COLO668 (cell line): ENCODE results near the gene LRRTM2.

Experiments
- DNase-seq: peaks from one replicate; lab custom pipeline; 2025; ENCODE audit not compliant: unreplicated experiment; lab: John Stamatoyannopoulos, UW

LRRTM2 gene

GRCh38 chr5:138884094-138884493, 9.0 kb upstream of the LRRTM2 start:
- no peak for DNase-seq

DNA sequence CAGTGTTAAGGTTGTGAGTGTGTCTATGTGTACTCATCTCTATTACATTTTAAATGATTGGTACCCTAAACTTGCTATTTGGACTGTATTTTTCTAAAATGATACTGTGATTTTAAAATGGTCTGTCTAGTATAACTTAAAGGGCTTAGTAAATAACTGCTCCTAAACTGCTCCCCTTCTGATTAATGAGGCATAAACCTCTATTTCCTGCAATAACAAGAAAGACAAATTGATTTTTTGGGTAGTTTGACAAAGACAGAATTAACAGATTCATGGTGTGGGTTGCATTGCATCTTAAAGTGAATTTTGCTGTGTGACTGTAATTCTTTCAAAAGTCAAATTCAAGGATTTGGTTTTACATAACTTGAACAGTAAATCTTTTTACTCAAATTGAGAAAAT, 8.1 kb upstream of the LRRTM2 start:
- no peak for DNase-seq

DNA sequence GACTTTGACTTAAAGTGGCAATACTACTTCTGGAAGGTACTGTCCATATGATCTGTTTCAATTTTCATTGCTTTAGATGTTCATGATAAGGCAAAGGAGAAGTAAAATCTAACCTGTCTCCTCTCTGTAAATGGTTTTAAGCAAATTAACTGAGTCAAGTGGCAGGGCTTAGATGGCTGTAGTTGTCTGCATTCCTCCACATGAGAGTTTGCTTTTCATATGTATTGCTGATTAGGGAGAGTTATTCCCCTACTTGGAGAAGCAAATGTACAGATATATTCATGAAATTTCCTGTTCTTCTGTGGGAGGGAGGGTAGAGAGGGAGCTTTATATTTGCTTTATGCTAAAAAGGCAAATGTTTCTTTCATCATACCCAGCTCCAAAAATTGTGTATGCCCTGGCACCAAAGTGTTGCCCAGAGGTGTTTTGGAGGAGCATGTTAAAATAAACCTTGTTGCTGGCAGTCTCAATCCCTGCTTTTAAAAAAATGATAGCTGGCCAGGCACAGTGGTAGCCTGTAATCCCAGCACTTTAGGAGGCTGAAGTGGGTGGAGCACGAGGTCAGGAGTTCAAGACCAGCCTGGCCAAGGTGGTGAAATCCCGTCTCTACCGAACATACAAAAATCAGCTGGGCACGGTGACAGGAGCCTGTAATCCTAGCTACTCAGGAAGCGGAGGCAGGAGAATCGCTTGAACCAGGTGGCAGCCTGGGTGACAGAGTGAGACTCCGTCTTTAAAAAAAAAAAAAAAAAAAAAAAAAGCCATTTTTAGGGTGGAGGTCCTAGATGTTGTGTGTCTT, 3.5 kb upstream of the LRRTM2 start:
- DNase-seq: no peak

DNA sequence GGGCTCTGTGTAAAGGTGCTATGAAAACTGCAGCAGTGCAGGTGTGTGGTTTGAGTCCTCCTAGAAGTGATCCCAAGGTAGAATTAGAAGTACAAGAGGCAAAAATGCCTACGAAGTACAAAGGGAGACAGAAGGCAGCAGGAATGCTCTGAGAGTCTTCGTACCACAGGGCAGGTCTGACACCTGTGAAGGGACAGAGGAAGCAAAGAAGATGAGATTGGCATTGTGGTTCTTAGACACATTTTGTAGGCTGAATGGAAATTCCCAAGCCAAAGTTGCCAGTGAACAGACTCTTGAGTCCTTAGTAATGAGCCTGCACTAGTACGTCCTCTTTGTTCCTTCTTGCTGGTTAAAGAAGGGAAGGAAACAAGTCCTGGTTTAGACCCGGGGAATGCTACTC, 1.7 kb upstream of the LRRTM2 start:
- no peak for DNase-seq

- DNase-seq: no peak
Measured at GRCh38 chr5:138875946-138876345, 811 bp upstream of the LRRTM2 start.

- no peak for DNase-seq
Measured at GRCh38 chr5:138875552-138875875, 379 bp upstream of the LRRTM2 start.

DNA sequence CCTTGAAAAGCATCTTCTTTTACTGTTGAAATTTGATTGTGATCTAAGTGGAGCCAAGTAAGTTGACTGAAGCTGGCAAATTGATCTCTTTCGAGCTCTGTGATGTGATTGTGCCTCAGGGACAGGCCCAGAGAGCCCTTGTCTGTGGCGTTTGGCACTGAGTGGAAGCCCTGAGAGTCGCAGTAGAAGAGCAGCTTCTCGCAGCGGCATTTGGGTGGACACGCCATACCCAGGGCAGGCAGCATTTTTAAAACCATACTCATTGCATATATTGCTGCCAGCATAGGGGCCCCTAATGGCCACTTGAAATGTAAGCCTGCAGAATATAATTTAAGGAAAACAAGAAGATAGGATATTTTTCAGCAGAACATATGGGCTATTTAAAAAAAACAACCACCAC, 894 bp downstream of the LRRTM2 start:
- no peak for DNase-seq

GRCh38 chr5:138873466-138874221, 1.5 kb downstream of the LRRTM2 start:
- DNase-seq: no peak

DNA sequence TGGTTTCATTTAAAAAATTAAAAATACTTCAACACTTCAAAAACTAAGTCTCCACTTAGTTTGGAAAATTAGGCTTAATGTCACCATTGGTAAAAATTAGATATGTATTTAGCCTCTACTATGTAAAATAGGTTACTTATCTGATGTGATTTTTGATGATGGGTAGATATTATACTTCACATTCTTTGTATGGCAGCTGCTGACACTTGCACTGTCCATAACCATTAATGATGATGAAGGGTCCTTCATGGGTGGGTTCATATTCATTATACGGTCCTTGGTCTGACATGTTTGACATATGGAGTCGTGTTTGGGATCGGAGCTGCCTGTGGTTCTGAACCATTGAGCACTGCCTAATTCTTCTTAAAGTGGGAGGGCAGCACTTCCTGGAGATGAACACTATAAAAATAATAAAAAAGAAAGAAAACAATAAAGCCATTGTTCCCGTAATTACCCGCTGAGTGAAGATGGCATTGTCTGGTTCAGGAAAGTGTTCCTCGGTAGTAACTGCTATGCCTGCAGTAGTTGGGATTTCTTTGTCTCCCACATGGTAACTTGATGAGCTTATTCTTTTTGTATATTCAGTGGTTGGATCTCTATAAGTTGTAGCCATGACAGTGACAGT, 2.2 kb downstream of the LRRTM2 start:
- DNase-seq: no peak

DNA sequence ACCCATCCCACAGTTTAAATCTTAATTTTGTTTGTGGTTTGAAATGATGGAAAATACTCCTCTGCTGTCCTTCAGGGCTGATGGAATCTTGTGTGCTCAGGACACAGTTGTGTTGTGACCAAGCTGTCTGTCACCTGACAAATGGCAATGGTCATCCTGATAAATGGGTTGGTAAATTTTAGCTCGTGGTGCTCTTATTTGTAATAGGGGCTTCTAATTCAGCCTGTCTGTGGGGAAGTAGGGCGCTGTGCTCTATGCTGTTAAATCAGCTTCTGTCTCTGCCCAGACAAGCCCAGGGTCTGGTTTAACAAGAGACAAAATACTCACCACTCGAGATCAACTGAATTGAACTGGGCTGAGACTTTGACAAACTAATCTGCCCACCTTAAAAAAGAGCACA, 4.5 kb downstream of the LRRTM2 start:
- no peak for DNase-seq

- no peak for DNase-seq
Measured at GRCh38 chr5:138869763-138870500, 5.2 kb downstream of the LRRTM2 start.

DNA sequence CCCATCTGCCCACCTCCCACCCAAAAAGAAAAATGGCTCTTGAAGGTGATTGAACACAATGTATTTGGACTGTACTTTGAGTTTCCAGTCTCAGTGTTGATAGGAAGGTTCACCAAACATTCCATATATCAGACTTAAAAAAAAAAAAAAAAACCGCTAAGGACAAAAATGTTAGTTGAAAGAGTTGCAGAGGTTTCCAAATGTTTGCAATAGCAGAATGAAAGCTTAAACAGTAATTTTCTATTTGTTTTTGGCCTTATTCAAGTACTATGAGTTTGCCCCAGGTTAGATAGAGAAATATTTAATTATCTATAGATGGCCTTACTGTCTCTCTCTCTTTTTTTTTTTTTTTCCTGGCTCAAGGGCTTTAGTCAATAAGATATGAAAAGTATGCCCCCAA, 6.1 kb downstream of the LRRTM2 start:
- no peak for DNase-seq

DNA sequence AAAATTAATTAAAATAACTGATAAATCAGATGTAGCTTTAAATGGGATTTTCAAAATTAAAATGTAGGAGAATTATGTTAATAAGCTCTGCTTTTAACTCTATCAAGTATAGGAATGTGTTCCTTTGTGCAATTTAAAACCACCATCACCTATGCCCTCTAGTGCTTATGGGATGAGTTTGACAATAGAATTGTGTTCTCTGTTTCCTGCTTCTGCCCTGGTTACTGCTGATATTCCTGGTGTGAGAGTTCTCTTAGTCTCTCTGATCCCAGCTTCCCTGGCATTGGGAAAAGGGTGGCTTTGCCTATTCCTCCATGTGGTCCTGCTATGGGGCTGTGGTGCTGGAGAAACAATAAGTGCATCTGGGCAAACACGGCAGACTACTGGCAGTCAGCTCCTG, 8.1 kb downstream of the LRRTM2 start:
- DNase-seq: no peak

- no peak for DNase-seq
Measured at GRCh38 chr5:138853132-138853531, 22.0 kb downstream of the LRRTM2 start.

- DNase-seq: no peak
Measured at GRCh38 chr5:138850865-138851435, 24.2 kb downstream of the LRRTM2 start.

- no peak for DNase-seq
Measured at GRCh38 chr5:138849882-138850281, 25.3 kb downstream of the LRRTM2 start.

- DNase-seq: no peak
Measured at GRCh38 chr5:138849439-138849838, 25.7 kb downstream of the LRRTM2 start.

DNA sequence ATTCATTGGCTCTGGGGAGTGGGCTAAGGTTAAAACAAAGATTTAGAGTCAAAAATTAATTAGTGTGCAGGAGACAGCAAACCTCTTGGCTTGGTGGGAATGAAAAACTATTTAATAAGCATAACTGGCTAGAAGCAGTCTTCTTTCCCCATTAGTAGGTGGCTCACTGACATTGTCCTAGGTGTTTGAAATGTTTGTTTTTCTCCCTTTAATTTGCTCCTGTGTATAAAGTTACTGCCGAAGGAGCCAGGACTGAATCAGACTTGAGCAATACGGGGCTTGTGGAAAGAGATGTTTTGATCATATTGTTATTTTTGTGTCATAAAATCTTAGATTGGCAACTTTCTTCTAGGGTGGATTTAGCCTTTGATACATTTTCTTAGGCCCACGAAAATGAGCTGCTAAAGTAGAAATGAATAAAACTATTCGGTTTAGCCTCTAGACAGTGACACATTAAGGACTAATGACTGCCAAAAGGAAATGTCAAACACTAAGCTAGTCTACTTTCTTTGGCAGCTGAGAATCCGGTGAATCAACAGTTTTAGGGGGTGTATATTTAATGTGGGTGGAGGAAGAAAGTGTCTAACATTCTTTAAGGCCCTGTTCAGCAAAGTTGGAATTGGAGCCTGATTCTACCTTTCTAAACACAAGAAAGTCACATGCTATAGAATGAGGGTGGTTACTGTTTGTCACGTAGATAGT, 30.2 kb downstream of the LRRTM2 start:
- DNase-seq: no peak

- no peak for DNase-seq
Measured at GRCh38 chr5:138844125-138844461, 31.0 kb downstream of the LRRTM2 start.

DNA sequence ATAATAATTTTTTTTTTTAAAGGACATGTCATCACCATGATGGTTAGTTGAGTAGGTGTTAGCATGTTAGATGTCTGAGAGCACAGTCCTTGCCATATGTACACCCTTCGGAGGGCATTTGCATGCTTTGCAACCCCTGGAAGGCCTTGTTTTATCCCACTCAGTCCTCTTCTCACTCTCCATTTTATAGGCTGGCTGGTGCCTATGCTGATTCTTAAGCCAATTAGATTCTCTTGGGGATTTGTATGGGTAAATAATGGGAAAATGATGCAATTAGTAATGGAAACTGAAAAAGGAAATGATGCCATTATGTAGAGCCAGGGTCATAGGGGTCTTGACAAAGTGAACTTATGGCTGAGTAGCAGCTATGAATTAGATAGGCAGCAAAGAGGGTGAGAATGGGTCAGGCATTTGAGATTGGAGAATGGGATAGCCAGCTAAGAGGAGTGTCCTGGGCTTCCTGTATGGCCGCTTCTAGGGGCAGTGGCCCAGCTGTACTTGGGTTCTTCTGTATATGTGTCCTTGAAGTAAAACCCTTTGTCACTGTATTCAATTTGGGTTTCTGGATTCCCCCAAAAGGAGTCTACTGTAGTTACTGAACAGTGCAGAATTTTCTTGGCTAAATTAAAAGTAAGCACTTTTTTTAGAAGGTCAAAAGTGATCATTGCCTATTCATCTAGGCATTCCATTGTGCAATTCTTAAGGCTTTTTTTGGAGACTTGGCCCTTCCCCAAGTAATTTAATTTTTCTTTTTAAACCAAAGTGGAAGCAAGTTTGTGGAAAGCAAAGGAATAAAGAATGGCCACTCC, 31.6 kb downstream of the LRRTM2 start:
- DNase-seq: no peak
